ENCODE data around the gene PHOX2B.

DNA sequence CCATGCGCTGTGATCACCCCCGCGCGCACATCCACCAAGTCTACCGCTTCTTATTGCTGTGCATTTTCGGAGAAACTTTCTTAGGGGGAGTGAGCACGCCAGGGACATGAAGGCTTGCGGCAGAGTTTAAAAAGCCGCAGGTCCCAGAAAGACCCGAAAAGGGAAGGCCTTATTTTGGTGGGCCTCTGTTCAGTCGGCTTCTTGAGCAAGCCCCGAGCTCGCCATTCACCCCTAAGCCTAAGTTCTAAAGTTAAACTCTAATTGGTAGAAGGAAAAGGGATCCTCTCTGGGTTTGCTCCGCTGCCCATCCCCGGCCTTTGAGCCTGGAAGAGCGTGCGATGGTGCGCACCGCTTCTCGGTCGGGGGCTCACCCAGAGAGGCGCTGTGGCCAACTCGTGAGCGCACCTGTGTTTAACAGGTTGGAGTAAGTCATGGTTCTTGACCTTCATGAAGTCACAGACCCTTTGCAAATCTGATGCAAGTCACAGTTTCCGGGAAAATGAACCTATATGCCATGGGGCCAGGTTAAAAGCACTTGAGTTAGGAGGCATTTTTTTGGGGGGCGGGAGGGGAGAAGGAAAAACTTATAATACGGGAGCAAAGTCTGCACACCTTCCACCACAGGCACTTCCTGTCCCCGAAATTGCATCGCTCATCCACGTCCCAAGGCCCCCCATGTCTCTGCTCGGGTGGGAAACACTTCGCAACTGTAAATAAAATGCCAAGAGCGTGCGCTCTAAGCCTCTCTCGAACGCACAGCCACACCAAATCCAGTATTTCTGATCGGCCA, 1.9 kb downstream of the PHOX2B start:
- TF ChIP-seq SUZ12 (IDR thresholded peaks at IDR 0.05; ENCODE audit: extremely low read depth, insufficient read depth, insufficient read length) (no peak), ZNF274 (IDR thresholded peaks at IDR 0.05; ENCODE audit: low read depth, low read length) (no peak)
